GM23248 (cell line): ENCODE data around the gene SH3RF3. TPM values are rescaled to one million over a fixed set of nuclear protein-coding genes. Genes with fewer than 3 reads are reported as not detected.

ENCODE experiments used
- DNase-seq: peaks from one replicate; pipeline ENCODE4 v3.0.0-alpha.2; 2015
- H2AFZ ChIP-seq: fragments of 200-600 bp; sonication (generic); 2 replicates; pipeline ENCODE4 v1.6.1; 2016; ENCODE audit warnings: antibody characterized with exemption
- H3F3A ChIP-seq: fragments of 200-600 bp; sonication (generic); 2 replicates; pipeline ENCODE4 v1.6.1; 2016; ENCODE audit warnings: mild to moderate bottlenecking, antibody characterized with exemption, mixed run types; ENCODE audit not compliant: insufficient read depth
- H3K27ac ChIP-seq: fragments of 200-600 bp; sonication (generic); 2 replicates; pipeline ENCODE4 v1.5.1; 2016; ENCODE audit warnings: mild to moderate bottlenecking
- H3K27me3 ChIP-seq: fragments of 200-600 bp; sonication (generic); replicated peaks from 2 replicates; pipeline ENCODE4 v1.6.1; 2016; ENCODE audit warnings: mild to moderate bottlenecking; ENCODE audit not compliant: insufficient read depth
- H3K36me3 ChIP-seq: fragments of 200-600 bp; sonication (generic); 2 replicates; pipeline ENCODE4 v1.6.1; 2016; ENCODE audit warnings: low read depth, mild to moderate bottlenecking
- H3K4me1 ChIP-seq: fragments of 200-600 bp; sonication (generic); 2 replicates; pipeline ENCODE4 v1.6.1; 2016; ENCODE audit warnings: mild to moderate bottlenecking; ENCODE audit not compliant: insufficient read depth
- H3K4me2 ChIP-seq: fragments of 200-600 bp; sonication (generic); one replicate; pipeline ENCODE4 v1.6.1; 2016; ENCODE audit warnings: mild to moderate bottlenecking; ENCODE audit not compliant: unreplicated experiment
- H3K4me3 ChIP-seq: fragments of 200-600 bp; sonication (generic); 2 replicates; pipeline ENCODE4 v1.5.1; 2016; ENCODE audit warnings: mild to moderate bottlenecking
- H3K79me2 ChIP-seq: fragments of 200-600 bp; sonication (generic); 2 replicates; pipeline ENCODE4 v1.6.1; 2016; ENCODE audit warnings: mild to moderate bottlenecking; ENCODE audit not compliant: insufficient read depth
- H3K9ac ChIP-seq: fragments of 200-600 bp; sonication (generic); 2 replicates; pipeline ENCODE4 v1.6.1; 2016; ENCODE audit warnings: mild to moderate bottlenecking
- H3K9me2 ChIP-seq: fragments of 200-600 bp; sonication (generic); 2 replicates; pipeline ENCODE4 v1.6.1; 2016; ENCODE audit warnings: mixed run types, mild to moderate bottlenecking, moderate library complexity; ENCODE audit not compliant: insufficient read depth
- H3K9me3 ChIP-seq: fragments of 200-600 bp; sonication (generic); one replicate; pipeline ENCODE4 v1.6.1; 2017; ENCODE audit warnings: low read depth
- H4K20me1 ChIP-seq: fragments of 200-600 bp; sonication (generic); 2 replicates; pipeline ENCODE4 v1.6.0; 2016; ENCODE audit not compliant: insufficient read depth
- EZH2 ChIP-seq: fragments of 200-600 bp; sonication (generic); IDR thresholded peaks from 2 replicates; pipeline ENCODE4 v1.6.1; 2018; ENCODE audit warnings: antibody characterized with exemption, mild to moderate bottlenecking; ENCODE audit not compliant: insufficient read depth, poor library complexity, severe bottlenecking
- EZH2phosphoT487 ChIP-seq: fragments of 200-600 bp; sonication (generic); IDR thresholded peaks from 2 replicates; pipeline ENCODE4 v1.6.1; 2018; ENCODE audit warnings: antibody characterized with exemption, moderate library complexity, mild to moderate bottlenecking, low read depth; ENCODE audit not compliant: insufficient read depth
- WGBS, 2 experiments: methylation state at CpG; one replicate each; pipeline ENCODE4 v1.1.6; 2015 to 2017; ENCODE audit warnings: low lambda C conversion rate in 2 of 2, low coverage in 1 of 2; ENCODE audit errors: missing lambda C conversion rate in 2 of 2; 5-methylcytosine and 5-hydroxymethylcytosine counted together
- in situ Hi-C: fragments of 300-500 bp; cut with MboI; formaldehyde crosslinking; loops from 2 replicates; pipeline ENCODE4 v1.15.0; 2020
- polyA plus RNA-seq: library from polyadenylated mRNA; unstranded; fragments of >200 nt; fragmentation: Nextera tagmentation; extraction: Ambion mirVana; gene quantifications from 2 replicates; pipeline ENCODE4 v1.2.1, GENCODE V29; 2016
- total RNA-seq: library from RNA; depleted of rRNA; stranded (reverse); fragments of >200 nt; shearing (Covaris generic); gene quantifications from 2 replicates; pipeline ENCODE4 v1.2.3, GENCODE V29; 2014

Gene SH3RF3
- total and polyA plus RNA-seq, 2 experiments from 2014 or later: 1.5 to 5.2 TPM

DNA sequence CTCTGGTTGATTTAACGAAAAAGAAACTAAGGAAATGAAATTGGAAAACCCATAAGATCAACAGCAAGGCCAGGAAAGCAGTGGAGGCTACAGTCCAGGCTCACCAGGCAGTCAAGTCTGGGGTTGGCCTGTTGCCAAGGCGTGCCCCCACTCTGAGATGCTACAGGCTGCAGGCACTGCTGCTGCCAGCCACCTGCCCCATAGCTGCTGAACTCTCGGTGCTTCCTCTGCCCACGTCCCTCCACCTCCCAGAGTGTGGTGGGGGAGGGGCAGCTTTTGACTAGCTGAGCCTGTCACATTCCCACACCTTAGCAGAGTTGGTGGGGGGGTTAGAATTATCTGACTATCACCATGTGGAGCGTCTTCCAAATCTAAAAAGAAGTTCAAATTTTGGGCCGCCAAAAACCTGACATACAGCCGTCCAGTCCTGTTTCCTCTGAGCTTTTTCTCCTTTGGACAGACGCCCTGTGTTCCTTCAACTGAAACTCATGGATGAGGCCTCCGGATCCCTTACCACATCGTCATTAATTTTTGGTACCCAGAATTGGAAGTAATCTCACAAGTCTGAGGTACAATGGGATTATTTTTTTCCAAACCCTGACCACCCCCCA, 3.9 kb upstream of the SH3RF3 start:
- no peaks in the 10 kb centered on the region for H4K20me1 ChIP-seq
- H3K27ac ChIP-seq: peak overlapping the region; percentile 69
- H3K4me3 ChIP-seq: no peak overlapping the region
- H3K27me3 ChIP-seq: peaks cover 29% of the 10 kb centered on the region
- peak overlapping the region; percentile 53 for H3K4me2 ChIP-seq
- no peaks in the 10 kb centered on the region for H3K36me3 ChIP-seq
- H3K79me2 ChIP-seq: no peaks in the 10 kb centered on the region; the same call in 1 of the 2 replicates
- WGBS, 2 experiments: 35 to 42% methylated on average over 10 of the region's 10 CpGs
- no peak overlapping the region for H3K9ac ChIP-seq
- H3K9me2 ChIP-seq: no peaks in the 10 kb centered on the region
- no peak for DNase-seq
- H2AFZ ChIP-seq: no peak overlapping the region
- peaks cover 21% of the 10 kb centered on the region for H3F3A ChIP-seq
- TF ChIP-seq EZH2phosphoT487 (no peak), EZH2 (no peak)
- H3K9me3 ChIP-seq: no peaks in the 10 kb centered on the region
- in situ Hi-C loops: loop anchor here (10.0 kb wide), 1 partner anchor 380 kb away; no protein-coding TSS in a partner anchor
- peaks cover 32% of the 10 kb centered on the region for H3K4me1 ChIP-seq

DNA sequence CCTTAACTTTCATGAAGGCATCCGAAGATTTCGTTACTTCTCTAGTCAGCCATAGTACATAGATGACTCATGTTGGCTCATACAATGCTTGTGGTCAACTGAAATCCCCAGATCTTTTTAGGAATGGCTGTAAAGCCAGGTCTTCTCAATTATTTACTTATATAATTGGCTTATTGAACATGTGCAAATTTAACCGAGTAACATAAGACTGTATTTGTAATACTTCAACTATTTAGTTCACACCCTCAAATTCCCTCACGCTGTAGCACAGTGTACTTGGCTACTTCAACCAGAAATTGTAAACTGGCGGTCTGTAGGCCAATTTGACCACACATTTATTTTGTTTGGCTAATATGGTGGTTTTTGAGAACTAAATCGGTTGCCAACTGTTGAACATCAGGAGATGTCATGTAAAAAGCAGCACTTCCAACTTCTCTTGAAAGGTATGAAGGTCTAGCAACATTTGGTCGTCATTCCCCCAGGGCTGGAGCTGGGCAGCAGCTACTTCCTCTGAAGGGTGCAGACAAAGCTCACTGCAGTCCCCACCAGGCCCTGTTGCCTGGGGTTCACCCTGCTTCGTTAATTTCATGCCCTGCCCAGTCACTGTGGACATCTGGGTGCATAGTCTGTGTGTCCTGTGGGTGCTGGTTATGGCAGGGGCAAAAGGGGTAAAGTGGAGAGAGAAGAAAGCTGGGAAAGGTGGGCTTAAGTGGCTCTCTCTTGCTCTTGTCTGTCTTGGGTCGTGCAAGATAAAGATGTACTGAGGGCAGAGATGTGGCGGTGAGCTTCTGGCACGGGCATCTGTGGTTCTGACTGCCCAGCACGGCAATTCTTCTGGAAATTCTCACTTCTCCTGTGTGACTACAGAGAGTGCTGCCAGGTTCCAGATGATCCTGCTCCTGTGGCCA, 3.2 kb upstream of the SH3RF3 start:
- no peaks in the 10 kb centered on the region for H3K9me2 ChIP-seq
- no peaks in the 10 kb centered on the region for H4K20me1 ChIP-seq
- H3K36me3 ChIP-seq: no peaks in the 10 kb centered on the region
- H3K79me2 ChIP-seq: peaks cover 6% of the 10 kb centered on the region
- no peaks in the 10 kb centered on the region for H3K9me3 ChIP-seq
- TF ChIP-seq EZH2 (no peak), EZH2phosphoT487 (peak; percentile 93)
- peaks cover 21% of the 10 kb centered on the region for H3F3A ChIP-seq
- peak overlapping the region; percentile 53 for H3K4me2 ChIP-seq
- H3K27me3 ChIP-seq: peaks cover 26% of the 10 kb centered on the region
- 25 to 32% methylated on average over 12 of the region's 12 CpGs for WGBS, 2 experiments
- peak; percentile 95 for DNase-seq
- H3K9ac ChIP-seq: peak overlapping the region; percentile 31
- H2AFZ ChIP-seq: no peak overlapping the region
- H3K4me3 ChIP-seq: peak overlapping the region; percentile 21; the same call in 1 of the 2 replicates
- in situ Hi-C loops: loop anchor here (10.0 kb wide), 1 partner anchor 379 kb away; no protein-coding TSS in a partner anchor
- H3K4me1 ChIP-seq: peaks cover 38% of the 10 kb centered on the region
- peak overlapping the region; percentile 69 for H3K27ac ChIP-seq

DNA sequence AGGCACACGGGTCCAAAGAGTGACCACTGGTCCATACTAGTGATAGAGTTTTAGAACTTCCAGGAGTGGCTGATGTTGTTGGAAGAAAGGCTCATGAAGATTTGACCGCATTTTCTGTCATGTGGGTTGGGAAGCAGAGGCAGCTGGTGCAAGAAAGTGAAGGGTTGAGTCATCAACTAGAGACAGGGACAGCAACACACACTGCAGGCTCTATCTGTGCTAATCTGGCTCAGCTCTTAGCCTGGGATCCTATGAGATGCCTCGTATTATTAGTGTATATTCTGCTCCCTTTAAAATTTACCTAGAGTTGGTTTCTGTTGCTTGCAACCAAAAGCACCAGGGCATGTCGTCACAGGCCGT, 2.5 kb upstream of the SH3RF3 start:
- Histone ChIP-seq H3K4me2 (peak overlapping the region; percentile 53), H3K36me3 (no peaks in the 10 kb centered on the region), H3K27ac (peak overlapping the region; percentile 69), H3K4me3 (peak overlapping the region; percentile 21; the same call in 1 of the 2 replicates), H3K9ac (peak overlapping the region; percentile 31), H2AFZ (no peak overlapping the region), H3K9me3 (no peaks in the 10 kb centered on the region), H3F3A (peaks cover 21% of the 10 kb centered on the region), H3K79me2 (peaks cover 12% of the 10 kb centered on the region), H3K9me2 (no peaks in the 10 kb centered on the region), H4K20me1 (no peaks in the 10 kb centered on the region), H3K4me1 (peaks cover 44% of the 10 kb centered on the region), H3K27me3 (peaks cover 20% of the 10 kb centered on the region)
- WGBS, 2 experiments: 50 to 54% methylated on average over 5 of the region's 5 CpGs
- TF ChIP-seq EZH2phosphoT487: no peak
- TF ChIP-seq EZH2: no peak
- in situ Hi-C loops: loop anchor here (10.0 kb wide), 1 partner anchor 378 kb away; no protein-coding TSS in a partner anchor
- peak; percentile 93 for DNase-seq

DNA sequence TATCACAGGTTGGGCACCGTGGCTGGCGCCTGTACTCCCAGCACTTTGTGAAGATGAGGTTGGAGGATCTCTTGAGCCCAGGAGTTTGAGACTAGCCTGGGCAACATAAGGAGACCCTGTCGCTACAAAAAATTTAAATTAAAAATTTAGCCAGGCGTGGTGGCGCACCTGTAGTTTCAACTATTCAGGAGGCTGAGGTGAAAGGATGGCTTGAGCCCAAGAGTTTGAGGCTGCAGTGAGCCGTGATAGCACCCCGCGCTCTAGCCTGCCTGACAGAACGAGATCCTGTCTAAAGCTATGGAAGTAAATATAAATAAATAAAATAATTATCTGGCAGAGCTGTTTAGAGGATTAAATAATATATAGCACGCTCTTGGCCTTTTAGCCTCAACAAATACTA, 1.4 kb upstream of the SH3RF3 start:
- Histone ChIP-seq H3K9ac (no peak overlapping the region; the same call in 1 of the 2 replicates), H3K9me3 (no peaks in the 10 kb centered on the region), H3K4me1 (peaks cover 45% of the 10 kb centered on the region), H2AFZ (no peak overlapping the region), H3K4me2 (peak overlapping the region; percentile 90), H3K9me2 (no peaks in the 10 kb centered on the region), H3K27me3 (peaks cover 9% of the 10 kb centered on the region), H3K79me2 (peaks cover 23% of the 10 kb centered on the region), H3K36me3 (no peaks in the 10 kb centered on the region), H3K27ac (no peak overlapping the region), H3K4me3 (peak overlapping the region; percentile 87), H4K20me1 (no peaks in the 10 kb centered on the region), H3F3A (peaks cover 21% of the 10 kb centered on the region)
- WGBS, 2 experiments: 73 to 79% methylated on average over 10 of the region's 10 CpGs
- no peak for DNase-seq
- TF ChIP-seq EZH2phosphoT487 (no peak), EZH2 (no peak)
- in situ Hi-C loops: loop anchor here (10.0 kb wide), 1 partner anchor 377 kb away; no protein-coding TSS in a partner anchor
